GM23248 (cell line): ENCODE measurements around the gene AARS2.

Experiments
- EZH2 ChIP-seq: fragments of 200-600 bp; sonication (generic); IDR thresholded peaks from 2 replicates; pipeline ENCODE4 v1.6.1; 2018; ENCODE audit warnings: antibody characterized with exemption, mild to moderate bottlenecking; ENCODE audit not compliant: insufficient read depth, poor library complexity, severe bottlenecking
- EZH2phosphoT487 ChIP-seq: fragments of 200-600 bp; sonication (generic); IDR thresholded peaks from 2 replicates; pipeline ENCODE4 v1.6.1; 2018; ENCODE audit warnings: antibody characterized with exemption, moderate library complexity, mild to moderate bottlenecking, low read depth; ENCODE audit not compliant: insufficient read depth

- no peak for TF ChIP-seq EZH2
- no peak for TF ChIP-seq EZH2phosphoT487
Measured at GRCh38 chr6:44361947-44362346, 48.8 kb upstream of the AARS2 start.
